ENCODE measurements around the gene RNF19B. TPM values are rescaled to one million over a fixed set of nuclear protein-coding genes. Genes with fewer than 3 reads are reported as not detected.

The RNF19B gene
- total and polyA plus RNA-seq, 2 of the 13 experiments (the other 11 are each of a cell fraction or from before 2014, with no cell fraction given), result 15.3 to 22.5 TPM

DNA sequence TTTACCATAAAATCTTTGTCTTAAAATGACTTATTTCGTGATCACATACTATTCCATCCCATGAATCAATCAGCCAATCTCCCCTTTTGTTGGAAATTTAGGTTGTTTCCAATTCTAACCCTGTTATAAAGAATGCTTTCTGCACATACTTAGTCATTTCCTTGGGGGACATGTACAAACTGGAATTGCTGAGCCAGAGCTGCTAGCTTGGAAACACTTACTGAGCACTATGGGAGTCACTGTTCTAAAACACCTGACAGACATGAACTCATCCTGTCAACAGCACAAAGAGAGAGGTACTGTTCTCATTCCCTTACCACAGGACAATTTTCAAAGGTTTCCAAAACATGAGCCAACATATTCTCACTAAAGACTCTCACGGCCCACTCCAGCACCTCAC lies 40.0 kb upstream of the RNF19B start:
- in situ Hi-C loops (cut with HindIII; ENCODE audit: extremely low pct_ligation_motif_present, low pct_unique_long_range_greater_than_20kb), result loop anchor here (5.0 kb wide), 1 partner anchor 77 kb away; no protein-coding TSS in a partner anchor
- no peaks in the 10 kb centered on the region for H4K20me1 ChIP-seq (ENCODE audit: insufficient read depth, low read length)
- DNase-seq (ENCODE audit: low spot score) (no peak), FAIRE-seq (no peak), ATAC-seq (no peak)
- peaks cover 15% of the 10 kb centered on the region; the same call in 1 of the 2 replicates for H3K4me1 ChIP-seq (ENCODE audit: insufficient read depth, low read length)
- H2AFZ ChIP-seq (ENCODE audit: low read length), result no peak overlapping the region
- no peaks in the 10 kb centered on the region for H3K79me2 ChIP-seq (ENCODE audit: insufficient read depth, low read length)
- WGBS (ENCODE audit: low lambda C conversion rate), result 98% methylated on average over 2 of the region's 2 CpGs
- TF ChIP-seq MAFF (IDR thresholded peaks at IDR 0.05; ENCODE audit: low read depth, low read length) (no peak), RNF2 (conservative IDR thresholded peaks at IDR 0.05; ENCODE audit: low read depth) (no peak), ZBTB2 (CRISPR knock-in tag; IDR thresholded peaks at IDR 0.05; ENCODE audit: low read depth) (no peak), SAP130 (CRISPR knock-in tag; IDR thresholded peaks at IDR 0.05; ENCODE audit: low read depth) (no peak), RFXAP (CRISPR knock-in tag; IDR thresholded peaks at IDR 0.05; ENCODE audit: borderline replicate concordance) (no peak), ZGPAT (CRISPR knock-in tag; IDR thresholded peaks at IDR 0.05) (no peak), NR2C2 (CRISPR knock-in tag; IDR thresholded peaks at IDR 0.05; ENCODE audit: borderline replicate concordance) (no peak), TOPORS (CRISPR knock-in tag; IDR thresholded peaks at IDR 0.05) (no peak), TSC22D2 (CRISPR knock-in tag; IDR thresholded peaks at IDR 0.05; ENCODE audit: borderline replicate concordance) (no peak), ZKSCAN8 (CRISPR knock-in tag; IDR thresholded peaks at IDR 0.05; ENCODE audit: borderline replicate concordance) (no peak), TGIF2 (CRISPR knock-in tag; IDR thresholded peaks at IDR 0.05) (no peak), ZNF557 (CRISPR knock-in tag; IDR thresholded peaks at IDR 0.05) (no peak), ARID3A (IDR thresholded peaks at IDR 0.05; ENCODE audit: low read depth, low read length) (no peak), ZSCAN21 (CRISPR knock-in tag; IDR thresholded peaks at IDR 0.05; ENCODE audit: borderline replicate concordance) (no peak), ZNF776 (CRISPR knock-in tag; IDR thresholded peaks at IDR 0.05) (no peak), HES4 (CRISPR knock-in tag; IDR thresholded peaks at IDR 0.05; ENCODE audit: borderline replicate concordance) (no peak), ZNF614 (CRISPR knock-in tag; IDR thresholded peaks at IDR 0.05; ENCODE audit: borderline replicate concordance) (no peak)
- BruUV-seq (replicated peaks), result no TSS peak
- no peak overlapping the region for H3K9ac ChIP-seq (ENCODE audit: insufficient read depth, low read depth, low read length)
- H3K9me3 ChIP-seq (ENCODE audit: low read length), result no peaks in the 10 kb centered on the region
- peaks cover 1 to 23% of the 10 kb centered on the region in 2 experiments; a peak in 2 of 5 replicates for H3K36me3 ChIP-seq (replicated peaks in 1 of 2; ENCODE audit: control insufficient read depth in 1 of 2, insufficient read depth in 2 of 2, low read length in 2 of 2)
- ChIA-PET CTCF (ENCODE audit: low intra/inter-chr PET ratio, low total read pairs) (no interaction called here), POLR2A (no interaction called here)
- no peaks in the 10 kb centered on the region for H3K27me3 ChIP-seq (ENCODE audit: control insufficient read depth in 1 of 2, insufficient read depth in 2 of 2, low read length in 2 of 2)
- H3K4me3 ChIP-seq (replicated peaks in 1 of 3; ENCODE audit: insufficient read depth in 1 of 3, low read depth in 2 of 3, low read length in 3 of 3), result no peak overlapping the region
- intact Hi-C loops (cut with micrococcal nuclease; ENCODE audit: unreplicated experiment), result loop anchor here (10.0 kb wide), 1 partner anchor 50 kb away; no protein-coding TSS in a partner anchor
- no peak overlapping the region for H3K4me2 ChIP-seq (ENCODE audit: low read depth, low read length)
- no peak overlapping the region for H3K27ac ChIP-seq (ENCODE audit: extremely low read length, insufficient read depth, low read length)
